ENCODE measurements around the gene PCDHA12. TPM values are rescaled to one million over a fixed set of nuclear protein-coding genes. Genes with fewer than 3 reads are reported as not detected.

PCDHA12 gene
- polyA plus RNA-seq, 1 donor from 2014 or later, result 12.8 TPM

DNA sequence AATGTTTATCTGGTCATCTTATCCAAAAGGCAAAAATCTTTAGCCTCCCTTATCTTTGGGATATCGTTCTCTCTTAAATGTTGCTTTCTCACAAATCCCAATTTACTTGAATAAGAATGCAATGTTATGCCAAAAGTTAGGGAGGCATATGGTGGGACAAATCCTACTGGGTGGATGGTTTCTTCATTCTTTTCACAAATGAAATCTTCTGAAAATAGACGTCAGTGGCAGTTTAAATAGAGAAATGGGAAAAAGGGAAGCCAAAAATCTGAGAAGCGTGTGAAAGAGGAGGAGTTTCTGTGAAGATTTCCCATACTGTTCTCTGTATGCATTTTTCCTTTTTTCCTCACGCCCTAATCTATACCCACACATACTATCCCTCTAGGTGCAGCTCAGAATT is 48.5 kb downstream of the PCDHA12 start:
- Histone ChIP-seq H4K20me1 (ENCODE audit: insufficient read depth) (no peaks in the 10 kb centered on the region), H3F3A (ENCODE audit: insufficient read depth, low read length, poor library complexity, severe bottlenecking) (no peaks in the 10 kb centered on the region), H3K27me3 (ENCODE audit: insufficient read depth, low read depth, low read length) (no peaks in the 10 kb centered on the region), H2AFZ (ENCODE audit: low read depth, low read length) (no peak overlapping the region), H3K27ac (ENCODE audit: low read length) (no peak overlapping the region), H3K4me3 (ENCODE audit: low read length) (no peak overlapping the region), H3K4me2 (ENCODE audit: low read length) (no peak overlapping the region), H3K36me3 (ENCODE audit: insufficient read depth, low read length) (no peaks in the 10 kb centered on the region), H3K79me2 (replicated peaks; ENCODE audit: insufficient read depth, low read length) (no peaks in the 10 kb centered on the region), H3K9me3 (ENCODE audit: low read length) (no peaks in the 10 kb centered on the region), H3K9ac (ENCODE audit: low read length) (no peak overlapping the region), H3K9me2 (ENCODE audit: insufficient read depth, low read length) (no peaks in the 10 kb centered on the region)
- TF ChIP-seq SMC3 (conservative IDR thresholded peaks at IDR 0.05; ENCODE audit: poor library complexity) (no peak), EP300 (conservative IDR thresholded peaks at IDR 0.05; ENCODE audit: poor library complexity, severe bottlenecking) (no peak), MXI1 (conservative IDR thresholded peaks at IDR 0.05; ENCODE audit: poor library complexity, severe bottlenecking) (no peak), EZH2 (IDR thresholded peaks at IDR 0.05; ENCODE audit: borderline replicate concordance, insufficient read depth, low read length, poor library complexity, severe bottlenecking) (no peak), RAD21 (conservative IDR thresholded peaks at IDR 0.05) (no peak), TAF1 (IDR thresholded peaks at IDR 0.05; ENCODE audit: low read depth) (no peak), POLR2AphosphoS5 (IDR thresholded peaks at IDR 0.05) (no peak)
- TF ChIP-seq, protein P1, sequence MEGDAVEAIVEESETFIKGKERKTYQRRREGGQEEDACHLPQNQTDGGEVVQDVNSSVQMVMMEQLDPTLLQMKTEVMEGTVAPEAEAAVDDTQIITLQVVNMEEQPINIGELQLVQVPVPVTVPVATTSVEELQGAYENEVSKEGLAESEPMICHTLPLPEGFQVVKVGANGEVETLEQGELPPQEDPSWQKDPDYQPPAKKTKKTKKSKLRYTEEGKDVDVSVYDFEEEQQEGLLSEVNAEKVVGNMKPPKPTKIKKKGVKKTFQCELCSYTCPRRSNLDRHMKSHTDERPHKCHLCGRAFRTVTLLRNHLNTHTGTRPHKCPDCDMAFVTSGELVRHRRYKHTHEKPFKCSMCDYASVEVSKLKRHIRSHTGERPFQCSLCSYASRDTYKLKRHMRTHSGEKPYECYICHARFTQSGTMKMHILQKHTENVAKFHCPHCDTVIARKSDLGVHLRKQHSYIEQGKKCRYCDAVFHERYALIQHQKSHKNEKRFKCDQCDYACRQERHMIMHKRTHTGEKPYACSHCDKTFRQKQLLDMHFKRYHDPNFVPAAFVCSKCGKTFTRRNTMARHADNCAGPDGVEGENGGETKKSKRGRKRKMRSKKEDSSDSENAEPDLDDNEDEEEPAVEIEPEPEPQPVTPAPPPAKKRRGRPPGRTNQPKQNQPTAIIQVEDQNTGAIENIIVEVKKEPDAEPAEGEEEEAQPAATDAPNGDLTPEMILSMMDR (IDR thresholded peaks at IDR 0.05; ENCODE audit: poor library complexity, severe bottlenecking), result no peak
- TF ChIP-seq, protein P2, sequence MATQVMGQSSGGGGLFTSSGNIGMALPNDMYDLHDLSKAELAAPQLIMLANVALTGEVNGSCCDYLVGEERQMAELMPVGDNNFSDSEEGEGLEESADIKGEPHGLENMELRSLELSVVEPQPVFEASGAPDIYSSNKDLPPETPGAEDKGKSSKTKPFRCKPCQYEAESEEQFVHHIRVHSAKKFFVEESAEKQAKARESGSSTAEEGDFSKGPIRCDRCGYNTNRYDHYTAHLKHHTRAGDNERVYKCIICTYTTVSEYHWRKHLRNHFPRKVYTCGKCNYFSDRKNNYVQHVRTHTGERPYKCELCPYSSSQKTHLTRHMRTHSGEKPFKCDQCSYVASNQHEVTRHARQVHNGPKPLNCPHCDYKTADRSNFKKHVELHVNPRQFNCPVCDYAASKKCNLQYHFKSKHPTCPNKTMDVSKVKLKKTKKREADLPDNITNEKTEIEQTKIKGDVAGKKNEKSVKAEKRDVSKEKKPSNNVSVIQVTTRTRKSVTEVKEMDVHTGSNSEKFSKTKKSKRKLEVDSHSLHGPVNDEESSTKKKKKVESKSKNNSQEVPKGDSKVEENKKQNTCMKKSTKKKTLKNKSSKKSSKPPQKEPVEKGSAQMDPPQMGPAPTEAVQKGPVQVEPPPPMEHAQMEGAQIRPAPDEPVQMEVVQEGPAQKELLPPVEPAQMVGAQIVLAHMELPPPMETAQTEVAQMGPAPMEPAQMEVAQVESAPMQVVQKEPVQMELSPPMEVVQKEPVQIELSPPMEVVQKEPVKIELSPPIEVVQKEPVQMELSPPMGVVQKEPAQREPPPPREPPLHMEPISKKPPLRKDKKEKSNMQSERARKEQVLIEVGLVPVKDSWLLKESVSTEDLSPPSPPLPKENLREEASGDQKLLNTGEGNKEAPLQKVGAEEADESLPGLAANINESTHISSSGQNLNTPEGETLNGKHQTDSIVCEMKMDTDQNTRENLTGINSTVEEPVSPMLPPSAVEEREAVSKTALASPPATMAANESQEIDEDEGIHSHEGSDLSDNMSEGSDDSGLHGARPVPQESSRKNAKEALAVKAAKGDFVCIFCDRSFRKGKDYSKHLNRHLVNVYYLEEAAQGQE (IDR thresholded peaks at IDR 0.05; ENCODE audit: borderline replicate concordance), result no peak

DNA sequence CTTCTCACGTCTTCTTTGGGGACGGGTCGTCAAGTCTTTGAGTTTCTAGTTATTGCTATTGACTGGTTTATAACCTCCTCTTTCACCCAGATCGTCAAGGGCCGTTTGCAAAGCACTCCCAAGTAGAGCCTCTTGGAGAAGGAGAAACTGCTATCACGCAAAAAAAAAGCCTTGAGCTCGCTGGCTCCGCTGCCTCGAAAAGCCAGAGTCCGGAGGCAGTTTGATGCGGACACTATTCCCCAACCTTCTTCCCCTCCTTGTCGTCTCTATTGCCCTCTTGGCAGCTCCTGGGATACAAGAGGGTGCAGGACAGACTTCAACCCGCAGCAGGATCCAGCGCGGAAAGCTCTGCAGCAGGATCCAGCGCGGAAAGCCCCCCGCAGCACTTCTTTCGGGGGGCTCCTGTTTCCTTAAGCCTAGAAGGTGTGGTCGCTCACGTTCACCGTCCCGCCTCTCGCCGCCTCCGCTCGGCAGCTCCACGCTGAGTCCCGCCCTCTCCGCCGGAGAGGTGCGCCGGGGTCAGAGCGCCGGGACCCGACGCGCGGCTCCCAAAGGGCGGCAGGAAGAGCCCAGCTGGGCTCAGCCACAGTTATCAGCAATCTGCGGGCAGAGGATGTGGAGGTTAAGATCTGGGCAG is 50.8 kb downstream of the PCDHA12 start, which contains the start of gene PCDHAC1:
PCDHAC1 (plus strand) TSS at position 494 of the 637 bp plus-strand sequence. CDS start 594 bp downstream, outside the sequence.
- no peaks in the 10 kb centered on the region for H3K27me3 ChIP-seq (ENCODE audit: insufficient read depth, low read depth, low read length)
- H3K79me2 ChIP-seq (replicated peaks; ENCODE audit: insufficient read depth, low read length), result peaks cover 8% of the 10 kb centered on the region
- TF ChIP-seq EP300 (conservative IDR thresholded peaks at IDR 0.05; ENCODE audit: poor library complexity, severe bottlenecking) (no peak), POLR2AphosphoS5 (IDR thresholded peaks at IDR 0.05) (no peak)
- TF ChIP-seq, protein P2 (IDR thresholded peaks at IDR 0.05; ENCODE audit: borderline replicate concordance), result no peak
- TF ChIP-seq, protein P1 (IDR thresholded peaks at IDR 0.05; ENCODE audit: poor library complexity, severe bottlenecking), result no peak
- peak within 1 kb of the TSS; percentile 22 for H3K4me2 ChIP-seq (ENCODE audit: low read length)
- H3K9me3 ChIP-seq (ENCODE audit: low read length), result no peaks in the 10 kb centered on the region
- no peaks in the 10 kb centered on the region for H3K36me3 ChIP-seq (ENCODE audit: insufficient read depth, low read length)
- H2AFZ ChIP-seq (ENCODE audit: low read depth, low read length), result no peak within 1 kb of the TSS
- H4K20me1 ChIP-seq (ENCODE audit: insufficient read depth), result no peaks in the 10 kb centered on the region
- H3K9me2 ChIP-seq (ENCODE audit: insufficient read depth, low read length), result no peaks in the 10 kb centered on the region
- peak within 1 kb of the TSS; percentile 54 for H3K9ac ChIP-seq (ENCODE audit: low read length)
- no peaks in the 10 kb centered on the region for H3F3A ChIP-seq (ENCODE audit: insufficient read depth, low read length, poor library complexity, severe bottlenecking)
- H3K27ac ChIP-seq (ENCODE audit: low read length), result peak within 1 kb of the TSS; percentile 13
- H3K4me3 ChIP-seq (ENCODE audit: low read length), result peak within 1 kb of the TSS; percentile 72

Data from neural cell (in vitro differentiated cells).